Prostate gland (tissue), 2 donors: Measurements from ENCODE around the gene KAZN. TPM values are rescaled to one million over a fixed set of nuclear protein-coding genes. Genes with fewer than 3 reads are reported as not detected.

Source experiments
- DNase-seq: peaks from one replicate; pipeline ENCODE4 v3.0.0-alpha.2; 2019; ENCODE audit warnings: low spot score
- H3K27ac ChIP-seq, 2 donors: fragments of 200-600 bp; sonication (generic); 2 replicates each; pipeline ENCODE4 v1.5.1; 2017 to 2019
- H3K27me3 ChIP-seq: fragments of 200-600 bp; sonication (generic); replicated peaks from 2 replicates; pipeline ENCODE4 v1.5.1; 2019; ENCODE audit not compliant: insufficient read depth
- H3K36me3 ChIP-seq, 2 donors: fragments of 200-600 bp; sonication (generic); 1 replicate in 1 of 2; 2 replicates in 1 of 2; pipeline versions ENCODE4 v1.5.1 to v1.8.1; 2017 to 2019
- H3K4me1 ChIP-seq: fragments of 200-600 bp; sonication (generic); replicated peaks from 2 replicates; pipeline ENCODE4 v1.5.1; 2019
- H3K4me3 ChIP-seq, 2 donors: fragments of 200-600 bp; sonication (generic); 2 replicates each; pipeline ENCODE4 v1.5.1; 2017 to 2019
- H3K9me3 ChIP-seq: fragments of 200-600 bp; sonication (generic); 2 replicates; pipeline ENCODE4 v1.5.1; 2017
- CTCF ChIP-seq, 4 experiments: fragments of 200-600 bp in 2 of 4; fragments of 450-650 bp in 2 of 4; sonication (generic) in 2 of 4; IDR thresholded peaks; 1 replicate in 3 of 4; 2 replicates in 1 of 4; pipeline ENCODE4 v1.5.1; 2016 to 2019; ENCODE audit warnings: antibody characterized with exemption in 4 of 4, mild to moderate bottlenecking in 2 of 4, moderate library complexity in 2 of 4
- POLR2A ChIP-seq: fragments of 450-650 bp; IDR thresholded peaks from one replicate; pipeline ENCODE4 v1.6.1; 2016; ENCODE audit warnings: antibody characterized with exemption, mild to moderate bottlenecking
- POLR2AphosphoS5 ChIP-seq: sonication (generic); formaldehyde crosslinking; IDR thresholded peaks from one replicate; pipeline ENCODE4 v1.6.1; 2017; ENCODE audit warnings: antibody characterized with exemption
- WGBS: methylation state at CpG from one replicate; pipeline ENCODE4 v1.1.5; 2018; 5-methylcytosine and 5-hydroxymethylcytosine counted together
- intact Hi-C: fragments of 100-400 bp; cut with DNase I; formaldehyde crosslinking; loops from one replicate; pipeline ENCODE4 v1.14.2; 2022
- total RNA-seq, 2 donors: library from RNA; depleted of rRNA; stranded (reverse); fragments of >200 nt; gene quantifications; one replicate each; pipeline ENCODE4 v1.1.0, GENCODE V29; 2016

The KAZN gene
- total RNA-seq, 2 donors from 2014 or later, result 8.3 to 12.7 TPM

- TF ChIP-seq POLR2A, result no peak
- no peak for TF ChIP-seq POLR2AphosphoS5
- no peak for TF ChIP-seq CTCF (IDR thresholded peaks at IDR 0.05)
- H3K27me3 ChIP-seq, result no peaks in the 10 kb centered on the region
- DNase-seq, result no peak
- H3K36me3 ChIP-seq, result no peaks in the 10 kb centered on the region
- no peaks in the 10 kb centered on the region for H3K9me3 ChIP-seq
- WGBS, result 83% methylated on average over 8 of the region's 8 CpGs
- H3K4me3 ChIP-seq, result no peak overlapping the region
- no peaks in the 10 kb centered on the region for H3K4me1 ChIP-seq
- intact Hi-C loops, result no loop called here
- no peak overlapping the region for H3K27ac ChIP-seq
Measured at GRCh38 chr1:15012822-15013221, 414.3 kb downstream of the KAZN start.

GRCh38 chr1:15013767-15014166 is 415.3 kb downstream of the KAZN start:
- Histone ChIP-seq H3K27ac (no peak overlapping the region), H3K4me1 (no peaks in the 10 kb centered on the region), H3K36me3 (no peaks in the 10 kb centered on the region), H3K27me3 (no peaks in the 10 kb centered on the region), H3K4me3 (no peak overlapping the region), H3K9me3 (no peaks in the 10 kb centered on the region)
- DNase-seq, result no peak
- 89% methylated on average over 8 of the region's 8 CpGs for WGBS
- no peak for TF ChIP-seq POLR2AphosphoS5
- TF ChIP-seq CTCF (IDR thresholded peaks at IDR 0.05), result no peak
- TF ChIP-seq POLR2A, result no peak
- intact Hi-C loops, result no loop called here

GRCh38 chr1:15014516-15014915 is 416.0 kb downstream of the KAZN start:
- Histone ChIP-seq H3K27me3 (no peaks in the 10 kb centered on the region), H3K9me3 (no peaks in the 10 kb centered on the region), H3K4me1 (no peaks in the 10 kb centered on the region), H3K27ac (no peak overlapping the region), H3K4me3 (no peak overlapping the region), H3K36me3 (no peaks in the 10 kb centered on the region)
- DNase-seq, result no peak
- 50% methylated on average over 10 of the region's 10 CpGs for WGBS
- intact Hi-C loops, result no loop called here
- no peak for TF ChIP-seq POLR2A
- TF ChIP-seq POLR2AphosphoS5, result no peak
- TF ChIP-seq CTCF (IDR thresholded peaks at IDR 0.05), result no peak

GRCh38 chr1:15016001-15016400 is 417.5 kb downstream of the KAZN start:
- no peak for DNase-seq
- H3K27me3 ChIP-seq, result no peaks in the 10 kb centered on the region
- intact Hi-C loops, result no loop called here
- H3K4me1 ChIP-seq, result no peaks in the 10 kb centered on the region
- TF ChIP-seq CTCF (IDR thresholded peaks at IDR 0.05) (no peak), POLR2A (no peak), POLR2AphosphoS5 (no peak)
- WGBS, result 92% methylated on average over 9 of the region's 9 CpGs
- no peaks in the 10 kb centered on the region for H3K9me3 ChIP-seq
- no peaks in the 10 kb centered on the region for H3K36me3 ChIP-seq
- H3K27ac ChIP-seq, result no peak overlapping the region
- H3K4me3 ChIP-seq, result no peak overlapping the region

- no peak overlapping the region for H3K27ac ChIP-seq
- H3K9me3 ChIP-seq, result no peaks in the 10 kb centered on the region
- WGBS, result 83% methylated on average over 10 of the region's 10 CpGs
- DNase-seq, result no peak
- H3K27me3 ChIP-seq, result no peaks in the 10 kb centered on the region
- no peaks in the 10 kb centered on the region for H3K4me1 ChIP-seq
- no peak for TF ChIP-seq POLR2AphosphoS5
- TF ChIP-seq POLR2A, result no peak
- no peak for TF ChIP-seq CTCF (IDR thresholded peaks at IDR 0.05)
- intact Hi-C loops, result no loop called here
- no peak overlapping the region for H3K4me3 ChIP-seq
- H3K36me3 ChIP-seq, result no peaks in the 10 kb centered on the region
Measured at GRCh38 chr1:15016526-15016925, 418.0 kb downstream of the KAZN start.
